Smooth muscle cell of the brain vasculature (primary cell): Measurements from ENCODE around the gene PDIA2.

Source experiments
- DNase-seq: peaks from one replicate; pipeline ENCODE4 v3.0.0-alpha.2; 2012; ENCODE audit warnings: low read depth, low spot score

Gene PDIA2

DNA sequence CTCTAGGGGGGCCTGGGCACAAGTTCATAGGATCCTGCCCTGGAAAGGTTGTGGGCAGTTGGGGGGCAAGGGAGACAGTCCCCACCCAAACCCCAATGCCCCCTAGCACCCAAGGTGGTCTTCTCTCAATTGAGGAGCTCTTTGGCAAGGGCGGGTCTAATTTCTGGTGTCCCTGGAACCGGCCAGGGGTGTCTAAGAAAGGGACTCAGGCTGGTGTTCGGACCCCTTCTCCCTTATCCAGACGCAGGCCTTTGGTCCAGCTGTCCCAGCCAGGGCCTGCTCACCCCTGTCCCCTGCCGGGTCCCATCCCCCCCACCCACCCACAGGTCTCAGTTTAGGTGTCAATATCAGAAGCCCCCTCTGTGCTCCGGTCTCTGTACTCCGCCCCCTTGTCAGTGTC lies 3.4 kb upstream of the PDIA2 start:
- no peak for DNase-seq

- DNase-seq: no peak
These were observed 2.9 kb upstream of the PDIA2 start for GRCh38 chr16:280005-280460.

DNA sequence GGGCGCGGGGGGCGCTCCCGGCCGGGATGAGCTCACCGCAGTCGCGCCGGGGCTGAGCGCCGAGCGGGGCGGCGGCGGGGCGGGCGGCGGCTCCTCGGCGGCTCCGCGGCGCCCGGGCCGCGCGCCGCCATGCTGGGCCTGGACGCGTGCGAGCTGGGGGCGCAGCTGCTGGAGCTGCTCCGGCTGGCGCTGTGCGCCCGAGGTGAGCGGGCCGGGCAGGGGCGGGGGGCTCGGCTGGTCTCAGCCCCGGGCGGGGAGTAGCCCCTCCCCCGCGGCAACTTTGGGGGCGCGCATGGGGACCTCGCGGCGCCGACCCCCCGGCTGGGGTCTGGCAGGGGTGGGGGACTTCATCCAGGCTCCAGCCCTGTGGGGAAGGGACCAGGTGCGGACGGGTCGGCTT lies 2.4 kb upstream of the PDIA2 start, which contains the start of gene ARHGDIG:
Gene ARHGDIG, plus strand, starts transcription at position 40 of the 400 bp plus-strand sequence. Its CDS starts 90 bp downstream, at position 130.
- no peak for DNase-seq

- DNase-seq: no peak
These were observed 1.8 kb upstream of the PDIA2 start for GRCh38 chr16:280991-281659.

- no peak for DNase-seq
These were observed 1.2 kb upstream of the PDIA2 start for GRCh38 chr16:281660-282255.

DNA sequence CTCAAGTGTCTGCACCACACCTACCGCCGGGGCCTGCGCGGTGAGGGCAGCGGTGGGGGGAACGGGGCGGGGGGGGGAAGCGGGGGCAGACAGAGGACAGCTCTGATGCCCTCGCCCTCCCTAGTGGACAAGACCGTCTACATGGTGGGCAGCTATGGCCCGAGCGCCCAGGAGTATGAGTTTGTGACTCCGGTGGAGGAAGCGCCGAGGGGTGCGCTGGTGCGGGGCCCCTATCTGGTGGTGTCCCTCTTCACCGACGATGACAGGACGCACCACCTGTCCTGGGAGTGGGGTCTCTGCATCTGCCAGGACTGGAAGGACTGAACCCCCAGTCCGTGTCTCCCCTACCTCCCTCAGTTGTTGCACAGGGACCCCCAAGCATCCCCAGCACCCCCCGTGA lies 473 bp upstream of the PDIA2 start:
- no peak for DNase-seq

DNA sequence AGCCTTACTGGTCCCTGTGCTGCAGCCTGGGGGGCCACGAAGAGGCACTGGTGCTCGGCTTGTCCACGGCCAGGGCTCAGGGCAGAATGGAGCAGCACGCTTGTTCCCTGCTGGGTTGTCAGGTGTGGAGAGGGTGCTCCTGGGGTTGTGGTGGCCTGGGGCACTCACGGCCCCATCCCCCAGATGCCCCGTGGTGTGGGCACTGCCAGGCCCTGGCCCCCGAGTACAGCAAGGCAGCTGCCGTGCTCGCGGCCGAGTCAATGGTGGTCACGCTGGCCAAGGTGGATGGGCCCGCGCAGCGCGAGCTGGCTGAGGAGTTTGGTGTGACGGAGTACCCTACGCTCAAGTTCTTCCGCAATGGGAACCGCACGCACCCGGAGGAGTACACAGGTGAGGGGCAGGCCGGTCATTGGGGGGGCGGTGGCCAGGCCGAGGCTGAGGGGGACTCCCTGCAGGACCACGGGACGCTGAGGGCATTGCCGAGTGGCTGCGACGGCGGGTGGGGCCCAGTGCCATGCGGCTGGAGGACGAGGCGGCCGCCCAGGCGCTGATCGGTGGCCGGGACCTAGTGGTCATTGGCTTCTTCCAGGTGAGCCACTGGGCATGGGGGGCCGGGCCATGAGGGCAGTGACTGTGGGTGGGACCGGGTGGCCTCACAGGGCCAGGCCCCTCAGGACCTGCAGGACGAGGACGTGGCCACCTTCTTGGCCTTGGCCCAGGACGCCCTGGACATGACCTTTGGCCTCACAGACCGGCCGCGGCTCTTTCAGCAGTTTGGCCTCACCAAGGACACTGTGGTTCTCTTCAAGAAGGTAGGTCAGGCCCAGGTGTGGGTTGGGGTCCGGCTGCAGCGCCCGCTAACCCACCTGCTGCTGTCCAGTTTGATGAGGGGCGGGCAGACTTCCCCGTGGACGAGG lies 1.5 kb downstream of the PDIA2 start:
- DNase-seq: no peak

GRCh38 chr16:285146-286055 lies 2.4 kb downstream of the PDIA2 start:
- DNase-seq: no peak

GRCh38 chr16:286491-287297 lies 3.7 kb downstream of the PDIA2 start:
- no peak for DNase-seq

GRCh38 chr16:287298-287811 lies 4.4 kb downstream of the PDIA2 start:
- no peak for DNase-seq

- no peak for DNase-seq
These were observed 5.3 kb downstream of the PDIA2 start for GRCh38 chr16:287981-288920.

DNA sequence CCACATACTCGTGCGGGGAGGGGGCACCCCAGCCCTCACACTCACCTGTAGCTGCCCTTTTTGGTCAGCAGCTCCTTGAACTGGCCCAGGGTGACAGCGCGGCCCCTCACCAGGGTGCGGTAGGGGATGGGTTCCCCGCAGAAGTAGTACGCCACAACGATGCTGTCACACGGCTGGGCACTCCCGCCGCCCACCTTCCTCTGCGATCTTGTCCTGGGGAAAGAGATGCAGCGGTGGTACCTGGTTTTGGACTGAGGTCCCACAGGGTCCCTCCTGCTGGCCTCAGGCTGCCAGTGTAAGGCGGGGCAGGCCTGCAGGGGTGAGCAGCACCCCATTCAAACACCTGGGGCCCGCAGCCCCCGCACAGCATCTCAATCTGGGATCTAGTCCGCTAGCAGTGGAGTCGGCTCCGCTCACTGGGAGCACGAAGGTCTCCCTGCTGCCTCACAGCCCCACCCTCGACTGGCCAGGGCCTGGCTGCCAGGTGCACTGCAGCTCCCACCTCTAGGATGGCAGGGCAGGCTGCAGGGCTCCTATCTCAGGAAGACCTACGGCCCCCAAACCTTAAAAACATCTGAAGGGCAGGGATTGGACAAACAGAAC lies 6.5 kb downstream of the PDIA2 start:
- no peak for DNase-seq

- no peak for DNase-seq
These were observed 7.2 kb downstream of the PDIA2 start for GRCh38 chr16:290015-290680.

GRCh38 chr16:290681-291405 lies 7.9 kb downstream of the PDIA2 start:
- no peak for DNase-seq

GRCh38 chr16:291539-291938 lies 8.6 kb downstream of the PDIA2 start:
- DNase-seq: no peak

DNA sequence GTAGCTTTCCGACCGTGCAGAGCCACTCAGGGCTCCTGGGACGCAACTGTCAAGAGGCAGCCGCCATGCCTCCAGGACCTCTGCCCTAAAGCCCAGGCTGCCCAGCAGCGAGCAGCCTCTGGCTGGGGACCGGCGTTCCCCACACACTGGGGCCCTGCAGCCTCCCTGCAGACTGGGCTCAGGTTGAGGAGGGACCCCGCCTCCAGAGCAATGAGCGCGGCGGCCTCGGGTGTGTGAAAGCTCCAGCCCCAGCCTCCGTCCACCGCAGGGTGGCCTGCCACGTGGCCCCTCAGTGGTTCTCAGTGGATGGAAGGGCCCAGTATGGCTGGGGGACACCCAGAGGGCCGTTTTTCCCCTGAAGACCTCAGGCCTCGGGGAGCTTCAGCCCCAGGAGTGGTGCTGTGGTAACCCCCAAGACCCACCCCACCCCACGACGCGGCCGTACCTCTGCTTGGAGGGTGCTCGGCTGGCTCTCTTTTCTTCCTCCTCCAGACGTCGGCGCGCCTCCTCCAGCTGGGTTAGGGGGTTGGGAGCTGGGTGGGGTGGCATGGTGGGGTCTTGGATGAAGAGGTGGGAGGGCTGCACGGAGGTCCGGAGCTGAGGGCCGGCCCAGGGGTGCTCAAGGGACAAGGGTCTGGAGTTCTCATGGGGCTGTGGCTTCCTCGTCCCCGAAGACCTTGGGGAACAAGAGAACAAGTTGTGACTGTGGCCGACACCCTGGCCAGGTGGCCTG lies 10.2 kb downstream of the PDIA2 start:
- no peak for DNase-seq

DNA sequence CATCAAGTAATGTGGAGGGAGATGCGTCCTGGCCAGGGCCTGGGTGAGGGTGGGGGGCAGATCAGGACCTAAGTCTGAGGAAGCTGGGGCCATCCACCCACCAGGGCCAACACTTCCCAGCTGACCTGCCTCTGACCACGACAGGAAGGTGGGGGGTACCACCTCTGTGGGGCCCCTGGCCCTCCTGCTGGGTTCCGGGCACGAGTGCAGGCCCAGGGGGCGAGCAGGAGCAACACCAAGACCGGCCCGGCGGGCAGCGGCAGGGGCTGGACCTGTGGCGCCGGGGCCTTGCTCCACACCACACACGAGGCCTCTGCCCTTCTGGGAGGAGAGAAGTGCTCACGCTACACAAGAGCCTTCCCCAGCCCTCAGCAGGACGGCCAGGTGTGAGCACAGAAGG lies 13.3 kb downstream of the PDIA2 start:
- DNase-seq: no peak
